Lower leg skin (tissue), 3 donors: ENCODE measurements around the gene CYTH1.

ENCODE experiments used
- POLR2A ChIP-seq, 2 donors: fragments of 450-650 bp; IDR thresholded peaks; one replicate each; pipeline ENCODE4 v1.6.1; 2016 to 2017; ENCODE audit warnings: antibody characterized with exemption in 2 of 2, mild to moderate bottlenecking in 1 of 2, moderate library complexity in 1 of 2
- TF ChIP-seq, protein P1 (sequence below), 3 donors: fragments of 450-650 bp; IDR thresholded peaks; one replicate each; pipeline ENCODE4 v1.5.1; 2016; ENCODE audit warnings: antibody characterized with exemption in 3 of 3, mild to moderate bottlenecking in 3 of 3, moderate library complexity in 2 of 3

- TF ChIP-seq, protein P1, sequence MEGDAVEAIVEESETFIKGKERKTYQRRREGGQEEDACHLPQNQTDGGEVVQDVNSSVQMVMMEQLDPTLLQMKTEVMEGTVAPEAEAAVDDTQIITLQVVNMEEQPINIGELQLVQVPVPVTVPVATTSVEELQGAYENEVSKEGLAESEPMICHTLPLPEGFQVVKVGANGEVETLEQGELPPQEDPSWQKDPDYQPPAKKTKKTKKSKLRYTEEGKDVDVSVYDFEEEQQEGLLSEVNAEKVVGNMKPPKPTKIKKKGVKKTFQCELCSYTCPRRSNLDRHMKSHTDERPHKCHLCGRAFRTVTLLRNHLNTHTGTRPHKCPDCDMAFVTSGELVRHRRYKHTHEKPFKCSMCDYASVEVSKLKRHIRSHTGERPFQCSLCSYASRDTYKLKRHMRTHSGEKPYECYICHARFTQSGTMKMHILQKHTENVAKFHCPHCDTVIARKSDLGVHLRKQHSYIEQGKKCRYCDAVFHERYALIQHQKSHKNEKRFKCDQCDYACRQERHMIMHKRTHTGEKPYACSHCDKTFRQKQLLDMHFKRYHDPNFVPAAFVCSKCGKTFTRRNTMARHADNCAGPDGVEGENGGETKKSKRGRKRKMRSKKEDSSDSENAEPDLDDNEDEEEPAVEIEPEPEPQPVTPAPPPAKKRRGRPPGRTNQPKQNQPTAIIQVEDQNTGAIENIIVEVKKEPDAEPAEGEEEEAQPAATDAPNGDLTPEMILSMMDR (IDR thresholded peaks at IDR 0.05), result no peak
- TF ChIP-seq POLR2A (IDR thresholded peaks at IDR 0.05), result no peak
Measured at GRCh38 chr17:78724544-78724943, 57.5 kb downstream of the CYTH1 start.
